K562 (cell line): ENCODE data around the gene ALG12. TPM values are rescaled to one million over a fixed set of nuclear protein-coding genes. Genes with fewer than 3 reads are reported as not detected.
A peak's percentile ranks its signal among the peaks of the same experiment; 100 is the strongest.

Source experiments
- ATAC-seq: fragments of 200-7000 bp; cut with Tn5 transposase; 3 replicates; pipeline ENCODE4 v1.9.1; 2020; ENCODE audit warnings: moderate library complexity
- BruUV-seq: library from RNA; stranded (reverse); fragments of 400-500 nt; replicated peaks from 2 replicates; lab custom pipeline; 2021; lab: Mats Ljungman, UMichigan
- CTCF ChIA-PET: fragments of 300-600 bp; formaldehyde crosslinking; extraction: SDS; loops from one replicate; lab custom pipeline; 2021; ENCODE audit warnings: low intra/inter-chr PET ratio; lab: Yijun Ruan, JAX
- POLR2A ChIA-PET: fragments of 300-600, 350-650 bp; sonication (Branson Sonifier 250); formaldehyde crosslinking; extraction: SDS; loops from one replicate; lab custom pipeline; 2021; ENCODE audit warnings: antibody characterized with exemption, inconsistent platforms; lab: Yijun Ruan, JAX
- DNase-seq, 4 experiments: peaks; one replicate each; pipeline versions ENCODE4 v3.0.0 to v3.0.0-alpha.2; 2011 to 2018; ENCODE audit warnings: low spot score in 3 of 4, mixed read lengths in 3 of 4; ENCODE audit errors: extremely low read depth in 1 of 4
- FAIRE-seq: peaks from 2 replicates; lab custom pipeline; 2011; peaks lifted over from hg19 to GRCh38; lab: Jason Lieb, UNC
- H2AFZ ChIP-seq: 2 replicates; pipeline ENCODE4 v1.6.0; 2011; ENCODE audit warnings: low read depth, low read length, control low read depth, inconsistent platforms
- H3K27ac ChIP-seq: fragments of 200-600 bp; 3 replicates; pipeline ENCODE4 v1.8.0; 2011; ENCODE audit warnings: low read depth, mild to moderate bottlenecking, control low read depth, inconsistent platforms, low read length, moderate library complexity, mixed read lengths; ENCODE audit errors: extremely low read depth
- H3K27me3 ChIP-seq, 2 experiments: fragments of 300-600 bp in 1 of 2; 2 replicates in 1 of 2; 3 replicates in 1 of 2; pipeline versions ENCODE4 v1.6.0 to v1.8.0; 2011; ENCODE audit warnings: inconsistent platforms in 2 of 2, low read length in 2 of 2, mild to moderate bottlenecking in 1 of 2, mixed read lengths in 1 of 2, moderate library complexity in 1 of 2; ENCODE audit not compliant: control insufficient read depth in 2 of 2, insufficient read depth in 2 of 2
- H3K36me3 ChIP-seq: fragments of 300-600 bp; 3 replicates; pipeline ENCODE4 v1.8.0; 2011; ENCODE audit warnings: mild to moderate bottlenecking, low read length, inconsistent platforms; ENCODE audit not compliant: control insufficient read depth, insufficient read depth
- H3K4me1 ChIP-seq, 2 experiments: fragments of 200-600 bp in 1 of 2; replicated peaks in 1 of 2; 2 replicates in 1 of 2; 3 replicates in 1 of 2; pipeline versions ENCODE4 v1.5.1 to v1.8.0; 2011; ENCODE audit warnings: inconsistent platforms in 2 of 2, low read length in 2 of 2, mild to moderate bottlenecking in 1 of 2, mixed read lengths in 1 of 2, moderate library complexity in 1 of 2; ENCODE audit not compliant: control insufficient read depth in 2 of 2, insufficient read depth in 2 of 2
- H3K4me2 ChIP-seq: 2 replicates; pipeline ENCODE4 v1.6.1; 2011; ENCODE audit warnings: low read length, control low read depth, inconsistent platforms, mixed read lengths; ENCODE audit not compliant: insufficient read depth
- H3K4me3 ChIP-seq: fragments of 200-600 bp; sonication (generic), shearing (Covaris generic); 2 replicates; pipeline ENCODE4 v1.5.1; 2016; ENCODE audit warnings: control low read depth, inconsistent platforms
- H3K79me2 ChIP-seq: fragments of 200-600 bp; 3 replicates; pipeline ENCODE4 v1.8.0; 2011; ENCODE audit warnings: low read length, inconsistent platforms; ENCODE audit not compliant: control insufficient read depth, insufficient read depth
- H3K9ac ChIP-seq, 2 experiments: 2 replicates each; pipeline versions ENCODE4 v1.6.0 to v1.6.1; 2011; ENCODE audit warnings: low read depth in 2 of 2, low read length in 2 of 2, control low read depth in 1 of 2, inconsistent platforms in 1 of 2, mild to moderate bottlenecking in 1 of 2, mixed read lengths in 1 of 2; ENCODE audit not compliant: insufficient read depth in 1 of 2
- H3K9me1 ChIP-seq: one replicate; pipeline ENCODE4 v1.6.0; 2011; ENCODE audit warnings: inconsistent platforms, mild to moderate bottlenecking, low read length, moderate library complexity; ENCODE audit not compliant: control insufficient read depth, insufficient read depth
- H3K9me3 ChIP-seq: replicated peaks from 2 replicates; pipeline ENCODE4 v1.5.1; 2011; ENCODE audit warnings: low read depth, low read length, inconsistent platforms; ENCODE audit not compliant: control insufficient read depth, insufficient read depth
- H4K20me1 ChIP-seq: replicated peaks from 2 replicates; pipeline ENCODE4 v1.6.1; 2011; ENCODE audit warnings: low read length, inconsistent platforms, mixed read lengths; ENCODE audit not compliant: control insufficient read depth, insufficient read depth
- KAT8 ChIP-seq: fragments of 450-650 bp; IDR thresholded peaks from 2 replicates; pipeline ENCODE4 v1.6.1; 2016; ENCODE audit warnings: low read depth, mild to moderate bottlenecking
- MEF2A ChIP-seq: IDR thresholded peaks from 2 replicates; pipeline ENCODE4 v1.6.1; 2011; ENCODE audit warnings: low read depth, mild to moderate bottlenecking, low read length, moderate library complexity; ENCODE audit not compliant: control insufficient read depth
- NR2F6 ChIP-seq: fragments of 450-650 bp; formaldehyde crosslinking; IDR thresholded peaks from 2 replicates; pipeline ENCODE4 v1.4.0; 2020; ENCODE audit warnings: mild to moderate bottlenecking
- POLR2G ChIP-seq: fragments of 200-400 bp; formaldehyde crosslinking; IDR thresholded peaks from 2 replicates; pipeline ENCODE4 v1.6.1; 2017; ENCODE audit warnings: low read depth, mild to moderate bottlenecking, antibody characterized with exemption, low read length, moderate library complexity
- ZNF696 ChIP-seq: fragments of 250-450 bp; sonication (Bioruptor Pico); conservative IDR thresholded peaks from 2 replicates; pipeline ENCODE4 v1.4.0; 2020; ENCODE audit warnings: mild to moderate bottlenecking, moderate library complexity
- WGBS: fragments of 100-300 bp; shearing (Covaris generic); methylation state at CpG from one replicate; pipeline ENCODE4 v1.1.6; 2016; ENCODE audit warnings: low coverage, mixed read lengths; ENCODE audit not compliant: insufficient coverage; ENCODE audit errors: missing lambda C conversion rate; 5-methylcytosine and 5-hydroxymethylcytosine counted together
- in situ Hi-C: fragments of 300-500 bp; cut with MboI; formaldehyde crosslinking; loops from 4 replicates; pipeline ENCODE4 v1.15.0; 2018; ENCODE audit warnings: inconsistent platforms, mixed read lengths
- intact Hi-C: fragments of 100-400 bp; cut with micrococcal nuclease; formaldehyde crosslinking; loops from 2 replicates; pipeline ENCODE4 v1.14.2; 2022
- polyA plus RNA-seq, 8 experiments: library from polyadenylated mRNA; depleted of rRNA in 4 of 8; stranded (reverse) in 5 of 8; unstranded in 3 of 8; fragments of >200 nt; fragmentation: Nextera tagmentation in 2 of 8; fragmentation: Illumina TruSeq in 1 of 8; extraction: Ambion mirVana in 2 of 8; extraction: Trizol in 1 of 8; gene quantifications; 2 replicates each; pipeline versions ENCODE4 v1.2.1 to v1.2.3, GENCODE V29; 2011 to 2014; ENCODE audit warnings: inconsistent platforms in 1 of 8, missing spikeins in 1 of 8
- total RNA-seq, 7 experiments: library from RNA; depleted of rRNA in 6 of 7; stranded (reverse); fragments of >200 nt in 6 of 7; fragmentation: Illumina TruSeq in 2 of 7; extraction: Trizol in 2 of 7; gene quantifications; 2 replicates each; pipeline versions ENCODE4 v1.2.1 to v1.2.3, GENCODE V29; 2011 to 2021; ENCODE audit warnings: low replicate concordance in 1 of 7

ALG12 gene
- total and polyA plus RNA-seq, 9 of the 15 experiments (the other 6 are each of a cell fraction or from before 2014, with no cell fraction given) = 0.20 to 8.5 (median 3.4) TPM

DNA sequence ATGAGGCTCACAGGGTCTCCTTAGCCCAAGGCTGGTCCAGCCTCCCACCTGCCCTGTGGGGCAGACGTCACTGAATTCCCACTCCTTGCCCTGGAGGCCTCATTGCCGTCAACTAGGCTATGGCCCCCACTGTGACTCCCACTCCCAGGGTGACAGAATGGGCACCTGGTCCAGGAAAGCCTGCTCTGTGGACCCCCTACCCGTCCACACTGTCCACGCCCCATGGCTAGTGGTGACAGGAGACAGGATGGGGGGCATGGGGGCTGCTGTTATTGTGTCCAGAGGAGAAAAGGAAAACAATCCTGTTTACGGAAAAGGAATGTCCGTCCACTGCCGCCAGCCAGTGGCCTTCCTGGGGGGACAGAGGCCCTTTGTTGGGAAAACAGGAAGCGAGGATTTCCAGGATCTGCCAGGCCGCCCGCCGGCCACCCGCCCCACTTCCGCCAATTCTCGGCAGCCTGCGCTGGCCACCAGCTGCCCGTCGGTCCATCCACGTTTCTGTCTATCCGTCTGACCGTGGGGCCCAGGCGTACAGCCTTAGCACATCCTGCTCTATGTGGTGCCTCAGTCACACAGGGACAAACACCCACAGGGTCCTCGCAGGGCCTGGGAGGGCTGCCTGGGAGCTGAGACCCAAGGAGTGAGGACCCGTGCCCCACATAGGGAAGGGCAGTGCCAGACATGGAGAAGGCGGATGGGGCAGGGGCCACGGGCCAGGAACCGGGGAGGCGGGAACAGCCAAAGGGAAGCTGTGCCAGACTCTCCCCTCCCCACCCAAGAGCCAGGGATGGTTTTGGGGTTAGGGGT is 19.7 kb upstream of the ALG12 start:
- DNase-seq (no peak), ATAC-seq (no peak), FAIRE-seq (no peak)
- BruUV-seq = no TSS peak
- Histone ChIP-seq H3K4me1 (peaks cover 21 to 66% of the 10 kb centered on the region in 2 experiments), H3K4me2 (no peak overlapping the region), H3K27ac (no peak overlapping the region), H4K20me1 (no peaks in the 10 kb centered on the region), H2AFZ (no peak overlapping the region), H3K9me1 (no peaks in the 10 kb centered on the region), H3K4me3 (no peak overlapping the region), H3K36me3 (no peaks in the 10 kb centered on the region), H3K9me3 (no peaks in the 10 kb centered on the region), H3K9ac (peak overlapping the region in 1 of 2 experiments; percentile 68; a peak in 2 of 4 replicates), H3K27me3 (no peaks in the 10 kb centered on the region)
- ChIA-PET CTCF (no interaction called here), POLR2A (no interaction called here)
- WGBS = 86% methylated on average over 10 of the region's 27 CpGs
- in situ Hi-C loops = no loop called here
- TF ChIP-seq KAT8 (no peak), MEF2A (no peak), NR2F6 (CRISPR knock-in tag) (no peak), POLR2G (no peak), ZNF696 (no peak)
- TF ChIP-seq, all 486 proteins: peak for 0
- intact Hi-C loops = no loop called here
- H3K79me2 ChIP-seq = no peaks in the 10 kb centered on the region
